Caco-2 (cell line): ENCODE results near the gene PPP1R3E. TPM values are rescaled to one million over a fixed set of nuclear protein-coding genes. Genes with fewer than 3 reads are reported as not detected.

Source experiments
- BruUV-seq: library from RNA; stranded (reverse); fragments of 400-500 nt; replicated peaks from 2 replicates; lab custom pipeline; 2021; lab: Mats Ljungman, UMichigan
- CTCF ChIA-PET: fragments of 300-600 bp; sonication (Branson Sonifier 250); formaldehyde crosslinking; loops from one replicate; lab custom pipeline; 2022; ENCODE audit warnings: antibody characterized with exemption; lab: Charles Lee
- POLR2A ChIA-PET: fragments of 300-600 bp; sonication (Branson Sonifier 250); formaldehyde crosslinking; loops from one replicate; lab custom pipeline; 2022; ENCODE audit warnings: antibody characterized with exemption; lab: Charles Lee
- DNase-seq, 2 experiments: peaks; one replicate each; pipeline versions ENCODE4 v3.0.0 to v3.0.0-alpha.2; 2020 to 2022
- H3K27me3 ChIP-seq: replicated peaks from 2 replicates; pipeline ENCODE4 v1.6.0; 2011; ENCODE audit warnings: low read length; ENCODE audit not compliant: control insufficient read depth, insufficient read depth
- H3K36me3 ChIP-seq: 2 replicates; pipeline ENCODE4 v1.5.1; 2011; ENCODE audit warnings: low read length; ENCODE audit not compliant: control insufficient read depth, insufficient read depth
- H3K4me1 ChIP-seq: fragments of 250-450 bp; sonication (Bioruptor Pico); 2 replicates; pipeline ENCODE4 v1.5.1; 2020; ENCODE audit warnings: mild to moderate bottlenecking
- H3K4me3 ChIP-seq: 2 replicates; pipeline ENCODE4 v1.5.1; 2011; ENCODE audit warnings: low read depth, mild to moderate bottlenecking, control low read depth, low read length
- H3K9me3 ChIP-seq: fragments of 250-450 bp; sonication (Bioruptor Pico); 2 replicates; pipeline ENCODE4 v1.5.1; 2020; ENCODE audit warnings: mild to moderate bottlenecking, moderate library complexity
- H3K27ac Mint-ChIP-seq: one replicate; pipeline ENCODE4 v1.8.0; 2022; ENCODE audit warnings: mixed read lengths; ENCODE audit not compliant: unreplicated experiment
- H3K27me3 Mint-ChIP-seq: one replicate; pipeline ENCODE4 v1.8.0; 2022; ENCODE audit warnings: mixed read lengths; ENCODE audit not compliant: insufficient read depth, unreplicated experiment
- H3K36me3 Mint-ChIP-seq: one replicate; pipeline ENCODE4 v1.8.0; 2022; ENCODE audit warnings: mild to moderate bottlenecking, mixed read lengths; ENCODE audit not compliant: insufficient read depth, unreplicated experiment
- H3K4me1 Mint-ChIP-seq: one replicate; pipeline ENCODE4 v1.8.0; 2022; ENCODE audit warnings: low read depth, mixed read lengths; ENCODE audit not compliant: unreplicated experiment
- H3K4me3 Mint-ChIP-seq: one replicate; pipeline ENCODE4 v1.8.0; 2022; ENCODE audit warnings: mild to moderate bottlenecking, moderate library complexity, mixed read lengths; ENCODE audit not compliant: unreplicated experiment
- H3K9me3 Mint-ChIP-seq: one replicate; pipeline ENCODE4 v1.8.0; 2022; ENCODE audit warnings: mixed read lengths; ENCODE audit not compliant: unreplicated experiment
- CTCF ChIP-seq, 2 experiments: fragments of 200-600 bp in 1 of 2; IDR thresholded peaks; 1 replicate in 1 of 2; 2 replicates in 1 of 2; pipeline versions ENCODE4 v1.5.1 to v1.8.0; 2011 to 2022; ENCODE audit warnings: antibody characterized with exemption in 1 of 2, control low read depth in 1 of 2, inconsistent platforms in 1 of 2, low read depth in 1 of 2, low read length in 1 of 2, mild to moderate bottlenecking in 1 of 2, moderate library complexity in 1 of 2; ENCODE audit not compliant: insufficient read depth in 1 of 2, severe bottlenecking in 1 of 2, unreplicated experiment in 1 of 2
- intact Hi-C: fragments of 100-400 bp; cut with micrococcal nuclease; formaldehyde crosslinking; loops from one replicate; pipeline ENCODE4 v1.10.0; 2022; ENCODE audit not compliant: unreplicated experiment
- total RNA-seq: library from RNA; stranded (reverse); gene quantifications from 2 replicates; pipeline ENCODE4 v1.2.3, GENCODE V29; 2022

Gene PPP1R3E
- total RNA-seq, 1 experiment from 2014 or later = 5.9 TPM

GRCh38 chr14:23349156-23349845, 46.6 kb upstream of the PPP1R3E start:
- Mint-ChIP-seq H3K36me3 (no peaks in the 10 kb centered on the region), H3K4me3 (no peak overlapping the region), H3K4me1 (peaks cover 13% of the 10 kb centered on the region), H3K27me3 (peaks cover 10% of the 10 kb centered on the region), H3K27ac (no peak overlapping the region), H3K9me3 (no peaks in the 10 kb centered on the region)
- no peak for DNase-seq
- ChIA-PET CTCF (no interaction called here), POLR2A (no interaction called here)
- no peaks in the 10 kb centered on the region for H3K36me3 ChIP-seq
- TF ChIP-seq CTCF (IDR thresholded peaks at IDR 0.05; ENCODE audit: insufficient read depth in 1 of 2, low read depth in 1 of 2, low read length in 1 of 2, severe bottlenecking in 1 of 2, unreplicated experiment in 1 of 2) = no peak
- intact Hi-C loops = no loop called here
- no peaks in the 10 kb centered on the region for H3K27me3 ChIP-seq
- H3K9me3 ChIP-seq = no peaks in the 10 kb centered on the region
- no peak overlapping the region for H3K4me3 ChIP-seq
- peaks cover 3% of the 10 kb centered on the region; the same call in 1 of the 2 replicates for H3K4me1 ChIP-seq
- no TSS peak for BruUV-seq

- H3K4me1 ChIP-seq = peaks cover 3% of the 10 kb centered on the region; the same call in 1 of the 2 replicates
- no TSS peak for BruUV-seq
- Mint-ChIP-seq H3K27me3 (peaks cover 3% of the 10 kb centered on the region), H3K36me3 (no peaks in the 10 kb centered on the region), H3K4me3 (no peak overlapping the region), H3K9me3 (no peaks in the 10 kb centered on the region), H3K4me1 (peaks cover 11% of the 10 kb centered on the region), H3K27ac (no peak overlapping the region)
- DNase-seq = no peak
- H3K4me3 ChIP-seq = no peak overlapping the region
- CTCF ChIA-PET = no interaction called here
- H3K9me3 ChIP-seq = no peaks in the 10 kb centered on the region
- POLR2A ChIA-PET = no interaction called here
- H3K27me3 ChIP-seq = no peaks in the 10 kb centered on the region
- H3K36me3 ChIP-seq = no peaks in the 10 kb centered on the region
- intact Hi-C loops = no loop called here
- no peak for TF ChIP-seq CTCF (IDR thresholded peaks at IDR 0.05; ENCODE audit: insufficient read depth in 1 of 2, low read depth in 1 of 2, low read length in 1 of 2, severe bottlenecking in 1 of 2, unreplicated experiment in 1 of 2)
Measured at GRCh38 chr14:23348297-23348655, 45.6 kb upstream of the PPP1R3E start.

- H3K9me3 Mint-ChIP-seq = no peaks in the 10 kb centered on the region
- no peak overlapping the region for H3K27ac Mint-ChIP-seq
- POLR2A ChIA-PET = no interaction called here
- TF ChIP-seq CTCF (IDR thresholded peaks at IDR 0.05; ENCODE audit: insufficient read depth in 1 of 2, low read depth in 1 of 2, low read length in 1 of 2, severe bottlenecking in 1 of 2, unreplicated experiment in 1 of 2) = no peak
- H3K36me3 Mint-ChIP-seq = no peaks in the 10 kb centered on the region
- peaks cover 3% of the 10 kb centered on the region for H3K27me3 Mint-ChIP-seq
- Histone ChIP-seq H3K4me3 (no peak overlapping the region), H3K4me1 (peaks cover 3% of the 10 kb centered on the region; the same call in 1 of the 2 replicates), H3K27me3 (no peaks in the 10 kb centered on the region), H3K36me3 (no peaks in the 10 kb centered on the region), H3K9me3 (no peaks in the 10 kb centered on the region)
- CTCF ChIA-PET = no interaction called here
- no peak overlapping the region for H3K4me3 Mint-ChIP-seq
- H3K4me1 Mint-ChIP-seq = peaks cover 8% of the 10 kb centered on the region
- no peak for DNase-seq
- intact Hi-C loops = no loop called here
- BruUV-seq = no TSS peak
Measured at GRCh38 chr14:23347406-23348296, 45.0 kb upstream of the PPP1R3E start.
